T-helper 2 cell treated with Interferon-gamma antibody and Interleukin-4, amounts not matched to agents 5 μg/mL and 100 μg/mL, for 36 hours (primary cell): ENCODE data around the gene PPAN.

Experiments
- DNase-seq: peaks from one replicate; pipeline ENCODE4 v3.0.0; 2021; ENCODE audit warnings: low spot score
- H3K27ac Mint-ChIP-seq: one replicate; pipeline ENCODE4 v1.8.0; 2021; ENCODE audit warnings: mild to moderate bottlenecking, mixed read lengths
- H3K27me3 Mint-ChIP-seq: one replicate; pipeline ENCODE4 v1.8.0; 2021; ENCODE audit warnings: low read depth, mixed read lengths
- H3K36me3 Mint-ChIP-seq: one replicate; pipeline ENCODE4 v1.8.0; 2021; ENCODE audit warnings: low read depth, mixed read lengths
- H3K4me1 Mint-ChIP-seq: one replicate; pipeline ENCODE4 v1.8.0; 2021; ENCODE audit warnings: low read depth, mixed read lengths
- H3K4me3 Mint-ChIP-seq: one replicate; pipeline ENCODE4 v1.8.0; 2022; ENCODE audit warnings: mild to moderate bottlenecking, moderate library complexity, mixed read lengths
- H3K9me3 Mint-ChIP-seq: one replicate; pipeline ENCODE4 v1.8.0; 2021; ENCODE audit warnings: mixed read lengths

PPAN gene

DNA sequence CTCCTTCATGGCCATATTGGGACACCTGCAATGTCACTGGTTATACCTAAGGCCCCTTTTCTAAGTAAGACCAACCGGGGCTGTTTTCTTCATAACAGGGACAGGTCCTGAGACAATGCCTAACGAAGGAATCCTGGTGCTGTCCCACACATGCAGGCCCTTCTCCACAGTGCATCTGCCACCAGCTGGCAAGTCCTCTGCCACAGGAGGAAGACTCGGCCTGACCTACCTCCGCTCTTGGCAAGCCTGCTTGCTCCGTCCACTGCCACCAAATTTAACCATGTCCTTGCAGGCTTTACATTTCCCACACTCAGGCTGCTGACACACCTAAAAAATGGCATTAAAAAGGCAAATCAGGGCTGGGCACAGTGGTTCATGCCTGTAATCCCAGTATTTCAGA, 45.4 kb downstream of the PPAN start:
- Mint-ChIP-seq H3K4me1 (no peaks in the 10 kb centered on the region), H3K36me3 (peaks cover 76% of the 10 kb centered on the region), H3K27ac (no peak overlapping the region), H3K9me3 (no peaks in the 10 kb centered on the region), H3K4me3 (no peak overlapping the region), H3K27me3 (no peaks in the 10 kb centered on the region)
- no peak for DNase-seq

DNA sequence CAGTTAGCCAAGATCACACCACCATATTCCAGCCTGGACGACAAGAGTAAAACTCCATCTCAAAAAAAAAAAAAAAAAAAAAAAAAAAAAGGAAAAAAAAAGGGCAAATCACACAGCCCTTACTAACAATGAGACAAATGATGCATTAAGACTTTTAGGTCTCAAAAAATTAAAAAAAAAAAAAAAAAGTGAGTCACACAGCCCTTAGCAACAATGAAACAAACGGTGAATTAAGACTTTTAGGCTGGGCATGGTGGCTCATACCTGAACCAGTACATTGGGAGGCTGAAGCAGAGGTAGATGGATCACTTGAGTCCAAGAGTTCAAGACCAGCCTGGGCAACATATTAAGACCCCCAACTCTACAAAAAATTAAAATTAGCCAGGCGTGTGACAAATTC, 45.9 kb downstream of the PPAN start:
- H3K27me3 Mint-ChIP-seq = no peaks in the 10 kb centered on the region
- H3K9me3 Mint-ChIP-seq = no peaks in the 10 kb centered on the region
- H3K4me1 Mint-ChIP-seq = no peaks in the 10 kb centered on the region
- no peak for DNase-seq
- no peak overlapping the region for H3K4me3 Mint-ChIP-seq
- peaks cover 77% of the 10 kb centered on the region for H3K36me3 Mint-ChIP-seq
- H3K27ac Mint-ChIP-seq = no peak overlapping the region

DNA sequence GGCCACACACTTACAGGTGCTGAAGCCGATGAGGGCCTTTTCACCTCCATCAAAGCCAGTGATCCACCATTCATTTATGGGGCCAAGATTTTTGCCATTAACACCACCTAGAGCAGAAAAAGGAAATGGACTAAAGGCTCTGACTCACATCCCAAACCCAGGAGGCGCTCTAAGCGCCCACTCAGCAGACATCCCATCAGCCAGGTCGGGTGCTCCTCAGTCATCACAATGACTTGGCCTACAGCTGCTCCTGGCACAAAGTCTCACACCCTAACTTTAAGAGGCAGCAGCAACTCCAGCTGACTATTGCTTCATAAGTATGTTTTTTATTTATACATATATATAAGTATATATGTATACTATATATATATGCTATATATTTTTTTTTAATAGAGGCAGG, 49.7 kb downstream of the PPAN start:
- Mint-ChIP-seq H3K27ac (no peak overlapping the region), H3K36me3 (peaks cover 81% of the 10 kb centered on the region), H3K27me3 (no peaks in the 10 kb centered on the region), H3K4me3 (no peak overlapping the region), H3K9me3 (no peaks in the 10 kb centered on the region), H3K4me1 (peaks cover 2% of the 10 kb centered on the region)
- no peak for DNase-seq

DNA sequence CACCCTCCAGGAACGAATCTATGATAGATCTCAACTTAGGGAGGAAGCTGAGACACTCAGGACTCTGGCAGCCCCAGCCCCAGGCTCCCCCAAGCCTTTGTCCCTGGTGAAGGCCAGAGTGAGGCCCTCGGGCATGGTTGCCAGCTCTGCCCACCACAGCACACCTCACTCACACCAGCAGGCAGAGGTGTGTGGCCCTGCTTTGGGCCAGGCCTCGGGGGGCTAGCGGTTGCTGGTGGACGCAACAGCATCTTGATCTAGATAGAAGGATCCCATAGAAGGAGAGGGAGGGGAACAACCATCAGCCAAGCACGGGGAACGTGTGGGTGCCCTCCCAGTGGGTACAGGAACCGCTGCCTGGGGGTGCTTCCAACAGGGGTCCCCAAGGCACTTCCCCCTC, 51.9 kb downstream of the PPAN start:
- peaks cover 2% of the 10 kb centered on the region for H3K4me1 Mint-ChIP-seq
- H3K27me3 Mint-ChIP-seq = no peaks in the 10 kb centered on the region
- H3K4me3 Mint-ChIP-seq = no peak overlapping the region
- H3K27ac Mint-ChIP-seq = no peak overlapping the region
- no peaks in the 10 kb centered on the region for H3K9me3 Mint-ChIP-seq
- DNase-seq = no peak
- H3K36me3 Mint-ChIP-seq = peaks cover 74% of the 10 kb centered on the region

DNA sequence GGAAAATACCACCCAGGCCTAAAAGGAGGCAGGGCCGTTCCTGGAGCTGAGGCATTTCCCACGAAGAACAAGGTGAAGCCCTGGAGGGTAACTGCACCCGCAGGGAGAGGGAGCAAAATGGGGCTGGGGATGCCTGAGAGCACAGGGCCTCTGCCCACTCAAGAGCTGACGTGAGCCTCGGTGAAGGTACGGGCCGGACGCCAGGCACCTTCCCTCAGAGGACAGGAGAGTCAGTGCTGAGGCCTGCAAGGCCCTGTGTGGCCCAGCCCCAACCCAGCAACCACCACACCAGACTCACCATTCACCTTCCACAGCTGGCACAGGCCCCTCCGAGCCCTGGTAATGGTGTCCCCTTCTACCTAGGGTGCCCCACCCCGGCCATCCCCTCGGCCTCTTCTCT, 52.3 kb downstream of the PPAN start:
- Mint-ChIP-seq H3K36me3 (peaks cover 77% of the 10 kb centered on the region), H3K4me3 (no peak overlapping the region), H3K27ac (no peak overlapping the region), H3K9me3 (no peaks in the 10 kb centered on the region), H3K4me1 (peaks cover 2% of the 10 kb centered on the region), H3K27me3 (no peaks in the 10 kb centered on the region)
- DNase-seq = no peak

DNA sequence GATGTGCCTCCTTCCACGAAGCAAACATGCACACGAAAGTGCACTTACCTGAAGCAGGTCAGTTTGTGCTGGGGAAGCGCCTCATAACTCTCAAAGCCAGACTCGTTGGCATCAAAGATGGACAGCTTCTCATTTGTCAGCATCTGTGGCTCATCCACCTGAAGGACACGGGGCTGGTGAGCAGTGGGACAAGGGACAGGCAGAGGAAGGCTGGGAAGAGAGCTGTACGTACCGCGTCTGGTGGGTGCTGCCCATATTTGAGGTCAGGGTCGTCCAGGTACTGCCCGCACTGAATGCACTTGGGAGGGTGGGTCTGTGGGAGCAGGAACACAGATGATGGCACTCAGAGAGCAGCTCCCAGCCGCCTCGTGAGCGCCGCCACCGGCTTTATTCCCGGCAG, 53.4 kb downstream of the PPAN start:
- H3K4me1 Mint-ChIP-seq = peaks cover 2% of the 10 kb centered on the region
- no peaks in the 10 kb centered on the region for H3K9me3 Mint-ChIP-seq
- no peaks in the 10 kb centered on the region for H3K27me3 Mint-ChIP-seq
- no peak overlapping the region for H3K4me3 Mint-ChIP-seq
- H3K27ac Mint-ChIP-seq = no peak overlapping the region
- no peak for DNase-seq
- peaks cover 72% of the 10 kb centered on the region for H3K36me3 Mint-ChIP-seq
